Measurements from ENCODE around the gene OR6B2. TPM values are rescaled to one million over a fixed set of nuclear protein-coding genes. Genes with fewer than 3 reads are reported as not detected.

Gene OR6B2
- total RNA-seq, 4 donors from 2014 or later = not detected

Other genes starting within 250 kb of the OR6B2 start
- 100 to 1,000 TPM; 164 to 187 (median 182) TPM for gene NDUFA10, start 5.1 kb downstream of the OR6B2 start, total RNA-seq
- under 1 TPM in 1 of 4 donors, not detected in 3; 0.44 TPM for gene OR6B3, start 23.1 kb upstream of the OR6B2 start, total RNA-seq
- gene COPS9, start 105.9 kb upstream of the OR6B2 start, total RNA-seq = 100 to 1,000 TPM; 120 to 172 (median 142) TPM
- gene OTOS, start 110.2 kb upstream of the OR6B2 start, total RNA-seq = not detected

Data from lower leg skin (tissue), 4 donors.